Measurements from ENCODE around the gene RTN1. TPM values are rescaled to one million over a fixed set of nuclear protein-coding genes. Genes with fewer than 3 reads are reported as not detected.

Gene RTN1, protein sequence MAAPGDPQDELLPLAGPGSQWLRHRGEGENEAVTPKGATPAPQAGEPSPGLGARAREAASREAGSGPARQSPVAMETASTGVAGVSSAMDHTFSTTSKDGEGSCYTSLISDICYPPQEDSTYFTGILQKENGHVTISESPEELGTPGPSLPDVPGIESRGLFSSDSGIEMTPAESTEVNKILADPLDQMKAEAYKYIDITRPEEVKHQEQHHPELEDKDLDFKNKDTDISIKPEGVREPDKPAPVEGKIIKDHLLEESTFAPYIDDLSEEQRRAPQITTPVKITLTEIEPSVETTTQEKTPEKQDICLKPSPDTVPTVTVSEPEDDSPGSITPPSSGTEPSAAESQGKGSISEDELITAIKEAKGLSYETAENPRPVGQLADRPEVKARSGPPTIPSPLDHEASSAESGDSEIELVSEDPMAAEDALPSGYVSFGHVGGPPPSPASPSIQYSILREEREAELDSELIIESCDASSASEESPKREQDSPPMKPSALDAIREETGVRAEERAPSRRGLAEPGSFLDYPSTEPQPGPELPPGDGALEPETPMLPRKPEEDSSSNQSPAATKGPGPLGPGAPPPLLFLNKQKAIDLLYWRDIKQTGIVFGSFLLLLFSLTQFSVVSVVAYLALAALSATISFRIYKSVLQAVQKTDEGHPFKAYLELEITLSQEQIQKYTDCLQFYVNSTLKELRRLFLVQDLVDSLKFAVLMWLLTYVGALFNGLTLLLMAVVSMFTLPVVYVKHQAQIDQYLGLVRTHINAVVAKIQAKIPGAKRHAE
- 1.6 and 5.0 TPM in 2 replicates for polyA plus RNA-seq (2012; rRNA removed)
- 5.3 and 9.5 TPM in 2 replicates for polyA plus RNA-seq (2012; cell fraction: cytosol; rRNA removed)
- 1.1 and 3.7 TPM in 2 replicates for polyA plus RNA-seq (2012; cell fraction: nucleus; rRNA removed)

DNA sequence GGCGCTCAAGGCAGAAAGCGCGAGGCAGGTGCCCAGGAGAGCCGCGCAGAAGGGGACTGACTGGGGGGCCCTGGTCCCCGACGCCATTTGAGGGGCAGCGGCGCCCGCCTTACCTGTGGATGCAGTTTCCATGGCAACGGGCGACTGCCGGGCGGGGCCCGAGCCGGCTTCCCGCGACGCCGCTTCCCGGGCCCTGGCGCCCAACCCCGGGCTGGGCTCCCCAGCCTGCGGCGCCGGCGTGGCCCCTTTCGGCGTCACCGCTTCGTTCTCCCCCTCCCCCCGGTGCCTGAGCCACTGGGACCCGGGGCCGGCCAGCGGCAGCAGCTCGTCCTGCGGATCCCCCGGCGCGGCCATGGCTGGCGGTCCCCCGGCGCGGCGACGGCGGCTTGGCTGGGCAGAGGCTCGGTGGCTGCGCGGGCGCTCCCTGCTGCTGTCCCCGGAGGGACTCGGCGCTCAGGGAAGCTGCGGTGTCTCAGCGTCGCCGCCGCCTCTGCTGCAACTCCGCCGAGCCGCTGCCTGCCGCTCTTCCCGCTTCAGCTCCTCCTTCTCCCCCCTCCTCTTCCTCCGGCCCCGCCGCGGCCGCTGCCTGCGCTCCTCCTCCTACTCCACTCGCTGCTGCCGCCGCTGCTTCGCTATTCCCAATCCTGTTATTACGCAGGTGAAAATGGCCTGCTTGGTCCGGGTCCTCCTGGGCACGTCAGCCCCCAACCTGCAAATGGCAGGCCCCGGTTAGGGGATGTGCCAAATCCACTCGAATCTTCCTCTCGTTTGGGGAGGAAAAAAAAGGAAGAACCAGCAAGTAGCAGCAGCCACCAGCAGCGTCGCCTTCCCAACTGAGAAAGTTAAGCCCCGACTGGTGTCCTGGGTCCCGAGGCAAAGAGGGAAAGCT is at the start of gene RTN1:
Gene RTN1 (minus strand): TSS at position 500 of the 889 bp plus-strand sequence. CDS start 146 bp downstream, at position 354.
- ChIA-PET POLR2A (no interaction called here), CTCF (interaction anchor here (0.7 to 5.6 kb wide), 8 partner anchors 9 to 182 kb away, joined by 3 to 26 read pairs (median 3); no protein-coding TSS in a partner anchor)
- Histone ChIP-seq H3K4me2 (peak within 1 kb of the TSS; percentile 90), H3K27ac (ENCODE audit: low read depth in 2 of 2, low read length in 1 of 2) (no peak within 1 kb of the TSS; a peak in 1 of 4 replicates), H3K27me3 (ENCODE audit: insufficient read depth) (0 out of 2 replicates have a peak, but pooled peaks cover 16% of the 10 kb centered on the region), H2AFZ (ENCODE audit: low read depth) (peak within 1 kb of the TSS; percentile 94), H3K4me3 (ENCODE audit: low read depth in 2 of 2, low read length in 1 of 2) (peak within 1 kb of the TSS; percentile 61 to 82), H3K36me3 (replicated peaks in 1 of 2; ENCODE audit: control insufficient read depth in 1 of 2, insufficient read depth in 2 of 2, low read length in 1 of 2) (no peaks in the 10 kb centered on the region), H3K9me3 (no peaks in the 10 kb centered on the region), H3K79me2 (ENCODE audit: insufficient read depth) (no peaks in the 10 kb centered on the region), H3K9me2 (no peaks in the 10 kb centered on the region), H4K20me1 (ENCODE audit: insufficient read depth) (no peaks in the 10 kb centered on the region), H3K9ac (no peak within 1 kb of the TSS), H3K4me1 (ENCODE audit: control insufficient read depth in 1 of 2, insufficient read depth in 2 of 2, low read depth in 1 of 2, low read length in 1 of 2) (peaks cover 0 to 7% of the 10 kb centered on the region in 2 experiments; a peak in 1 of 4 replicates), H3F3A (replicated peaks; ENCODE audit: insufficient read depth) (no peaks in the 10 kb centered on the region)
- TF ChIP-seq JUND (IDR thresholded peaks at IDR 0.05) (no peak), GATA2 (CRISPR knock-in tag; IDR thresholded peaks at IDR 0.05) (no peak), POLR2AphosphoS5 (IDR thresholded peaks at IDR 0.05; ENCODE audit: low read depth, low read length) (no peak), RXRA (IDR thresholded peaks at IDR 0.05; ENCODE audit: borderline replicate concordance, low read depth) (no peak), NFIC (IDR thresholded peaks at IDR 0.05; ENCODE audit: borderline replicate concordance) (no peak), FOXJ3 (CRISPR knock-in tag; IDR thresholded peaks at IDR 0.05) (no peak)
- TF ChIP-seq, protein P1, sequence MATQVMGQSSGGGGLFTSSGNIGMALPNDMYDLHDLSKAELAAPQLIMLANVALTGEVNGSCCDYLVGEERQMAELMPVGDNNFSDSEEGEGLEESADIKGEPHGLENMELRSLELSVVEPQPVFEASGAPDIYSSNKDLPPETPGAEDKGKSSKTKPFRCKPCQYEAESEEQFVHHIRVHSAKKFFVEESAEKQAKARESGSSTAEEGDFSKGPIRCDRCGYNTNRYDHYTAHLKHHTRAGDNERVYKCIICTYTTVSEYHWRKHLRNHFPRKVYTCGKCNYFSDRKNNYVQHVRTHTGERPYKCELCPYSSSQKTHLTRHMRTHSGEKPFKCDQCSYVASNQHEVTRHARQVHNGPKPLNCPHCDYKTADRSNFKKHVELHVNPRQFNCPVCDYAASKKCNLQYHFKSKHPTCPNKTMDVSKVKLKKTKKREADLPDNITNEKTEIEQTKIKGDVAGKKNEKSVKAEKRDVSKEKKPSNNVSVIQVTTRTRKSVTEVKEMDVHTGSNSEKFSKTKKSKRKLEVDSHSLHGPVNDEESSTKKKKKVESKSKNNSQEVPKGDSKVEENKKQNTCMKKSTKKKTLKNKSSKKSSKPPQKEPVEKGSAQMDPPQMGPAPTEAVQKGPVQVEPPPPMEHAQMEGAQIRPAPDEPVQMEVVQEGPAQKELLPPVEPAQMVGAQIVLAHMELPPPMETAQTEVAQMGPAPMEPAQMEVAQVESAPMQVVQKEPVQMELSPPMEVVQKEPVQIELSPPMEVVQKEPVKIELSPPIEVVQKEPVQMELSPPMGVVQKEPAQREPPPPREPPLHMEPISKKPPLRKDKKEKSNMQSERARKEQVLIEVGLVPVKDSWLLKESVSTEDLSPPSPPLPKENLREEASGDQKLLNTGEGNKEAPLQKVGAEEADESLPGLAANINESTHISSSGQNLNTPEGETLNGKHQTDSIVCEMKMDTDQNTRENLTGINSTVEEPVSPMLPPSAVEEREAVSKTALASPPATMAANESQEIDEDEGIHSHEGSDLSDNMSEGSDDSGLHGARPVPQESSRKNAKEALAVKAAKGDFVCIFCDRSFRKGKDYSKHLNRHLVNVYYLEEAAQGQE (IDR thresholded peaks at IDR 0.05; ENCODE audit: low read depth, low read length): no peak
- TF ChIP-seq, protein P2, sequence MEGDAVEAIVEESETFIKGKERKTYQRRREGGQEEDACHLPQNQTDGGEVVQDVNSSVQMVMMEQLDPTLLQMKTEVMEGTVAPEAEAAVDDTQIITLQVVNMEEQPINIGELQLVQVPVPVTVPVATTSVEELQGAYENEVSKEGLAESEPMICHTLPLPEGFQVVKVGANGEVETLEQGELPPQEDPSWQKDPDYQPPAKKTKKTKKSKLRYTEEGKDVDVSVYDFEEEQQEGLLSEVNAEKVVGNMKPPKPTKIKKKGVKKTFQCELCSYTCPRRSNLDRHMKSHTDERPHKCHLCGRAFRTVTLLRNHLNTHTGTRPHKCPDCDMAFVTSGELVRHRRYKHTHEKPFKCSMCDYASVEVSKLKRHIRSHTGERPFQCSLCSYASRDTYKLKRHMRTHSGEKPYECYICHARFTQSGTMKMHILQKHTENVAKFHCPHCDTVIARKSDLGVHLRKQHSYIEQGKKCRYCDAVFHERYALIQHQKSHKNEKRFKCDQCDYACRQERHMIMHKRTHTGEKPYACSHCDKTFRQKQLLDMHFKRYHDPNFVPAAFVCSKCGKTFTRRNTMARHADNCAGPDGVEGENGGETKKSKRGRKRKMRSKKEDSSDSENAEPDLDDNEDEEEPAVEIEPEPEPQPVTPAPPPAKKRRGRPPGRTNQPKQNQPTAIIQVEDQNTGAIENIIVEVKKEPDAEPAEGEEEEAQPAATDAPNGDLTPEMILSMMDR (IDR thresholded peaks at IDR 0.05): no peak
- TF ChIP-seq, protein P3, sequence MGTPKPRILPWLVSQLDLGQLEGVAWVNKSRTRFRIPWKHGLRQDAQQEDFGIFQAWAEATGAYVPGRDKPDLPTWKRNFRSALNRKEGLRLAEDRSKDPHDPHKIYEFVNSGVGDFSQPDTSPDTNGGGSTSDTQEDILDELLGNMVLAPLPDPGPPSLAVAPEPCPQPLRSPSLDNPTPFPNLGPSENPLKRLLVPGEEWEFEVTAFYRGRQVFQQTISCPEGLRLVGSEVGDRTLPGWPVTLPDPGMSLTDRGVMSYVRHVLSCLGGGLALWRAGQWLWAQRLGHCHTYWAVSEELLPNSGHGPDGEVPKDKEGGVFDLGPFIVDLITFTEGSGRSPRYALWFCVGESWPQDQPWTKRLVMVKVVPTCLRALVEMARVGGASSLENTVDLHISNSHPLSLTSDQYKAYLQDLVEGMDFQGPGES (IDR thresholded peaks at IDR 0.05; ENCODE audit: low read depth, low read length): no peak
- peak; percentile 82 for DNase-seq
- under 1% methylated on average over 33 of the region's 84 CpGs for WGBS (ENCODE audit: low lambda C conversion rate)
